ENCODE measurements around the gene GATD1. TPM values are rescaled to one million over a fixed set of nuclear protein-coding genes. Genes with fewer than 3 reads are reported as not detected.

The GATD1 gene
- total and polyA plus RNA-seq, 10 of the 15 experiments (the other 5 are each of a cell fraction or from before 2014, with no cell fraction given): 1.2 to 92.6 (median 22.3) TPM

GRCh38 chr11:721247-721740, 56.0 kb downstream of the GATD1 start (continued):
- no peak for TF ChIP-seq ELK1 (IDR thresholded peaks at IDR 0.05; ENCODE audit: low read depth, low read length)

GRCh38 chr11:720642-721246, 56.5 kb downstream of the GATD1 start:
- Histone ChIP-seq H3K4me2 (ENCODE audit: control insufficient read depth, insufficient read depth) (peak overlapping the region; percentile 84), H3K36me3 (ENCODE audit: control insufficient read depth in 2 of 2, insufficient read depth in 2 of 2, low read length in 1 of 2) (no peaks in the 10 kb centered on the region), H3K9me3 (replicated peaks; ENCODE audit: control insufficient read depth, insufficient read depth, low read length) (no peaks in the 10 kb centered on the region), H2AFZ (ENCODE audit: control insufficient read depth, low read depth, low read length) (peak overlapping the region; percentile 64), H3K4me1 (ENCODE audit: control insufficient read depth, insufficient read depth, low read length) (peaks cover 12% of the 10 kb centered on the region), H3K27ac (ENCODE audit: control insufficient read depth, insufficient read depth) (no peak overlapping the region), H3K79me2 (ENCODE audit: control insufficient read depth, insufficient read depth, low read length) (no peaks in the 10 kb centered on the region), H3K4me3 (peak overlapping the region; percentile 57), H3K27me3 (replicated peaks in 1 of 2; ENCODE audit: control insufficient read depth in 2 of 2, insufficient read depth in 2 of 2, low read length in 1 of 2) (0 out of 4 replicates have a peak, but pooled peaks cover 0 to 3% of the 10 kb centered on the region in 2 experiments), H4K20me1 (ENCODE audit: control insufficient read depth, insufficient read depth) (no peaks in the 10 kb centered on the region), H3K9ac (ENCODE audit: control insufficient read depth, insufficient read depth, low read length) (no peak overlapping the region)
- BruUV-seq (replicated peaks): no TSS peak
- ChIA-PET CTCF (interaction anchor here (7.4 to 8.6 kb wide), 2 partner anchors 25 to 59 kb away, joined by 91 to 127 read pairs; partner anchors contain the start of genes DEAF1 and TMEM80), SMC1A (ENCODE audit: uncharacterized antibody, unreplicated experiment) (interaction anchor here (1.2 to 2.7 kb wide), 3 partner anchors 24 to 60 kb away, joined by 3 to 30 read pairs (median 3); partner anchors contain the start of gene TMEM80), RAD21 (ENCODE audit: unreplicated experiment) (interaction anchor here (2.2 to 6.3 kb wide), 3 partner anchors 26 to 166 kb away, joined by 10 to 112 read pairs (median 22); partner anchors contain the start of genes DEAF1 and TMEM80), POLR2A (interaction anchor here (1.0 to 8.2 kb wide), 2 partner anchors 14 to 25 kb away, joined by 3 to 72 read pairs; partner anchors contain the start of genes DEAF1 and TMEM80)
- ATAC-seq (peak; percentile 79), DNase-seq (ENCODE audit: low read depth, low spot score) (no peak), FAIRE-seq (no peak)
- intact Hi-C loops (cut with micrococcal nuclease; ENCODE audit: unreplicated experiment) (loop anchor here (2.0 to 5.0 kb wide), 2 partner anchors 24 to 103 kb away; partner anchors contain the start of gene IRF7), in situ Hi-C loops (cut with MboI) (loop anchor here (10.0 kb wide), 1 partner anchor 56 kb away; no protein-coding TSS in a partner anchor)
- 17% methylated on average over 20 of the region's 53 CpGs for WGBS (ENCODE audit: insufficient coverage, insufficient replicate concordance, low lambda C conversion rate, missing lambda C conversion rate)
- TF ChIP-seq SMC3 (IDR thresholded peaks at IDR 0.05; ENCODE audit: borderline replicate concordance, low read length): no peak
- no peak for TF ChIP-seq SRF (IDR thresholded peaks at IDR 0.05; ENCODE audit: low read depth in 2 of 2, low read length in 2 of 2)
- TF ChIP-seq NKRF (conservative IDR thresholded peaks at IDR 0.05): no peak
- TF ChIP-seq CEBPZ (IDR thresholded peaks at IDR 0.05; ENCODE audit: low read depth, low read length): no peak
- TF ChIP-seq CHD4 (IDR thresholded peaks at IDR 0.05): no peak
- TF ChIP-seq ZNF384 (IDR thresholded peaks at IDR 0.05; ENCODE audit: borderline replicate concordance, low read depth, low read length): no peak
- no peak for TF ChIP-seq TCF12 (IDR thresholded peaks at IDR 0.05; ENCODE audit: low read depth, low read length)
- TF ChIP-seq PBX3 (IDR thresholded peaks at IDR 0.05; ENCODE audit: insufficient replicate concordance, low read depth, low read length): peak; percentile 48
- TF ChIP-seq IKZF1 (conservative IDR thresholded peaks at IDR 0.05): 0 out of 2 replicates have a peak, but pooled peaks have one; percentile 12

Measured in GM12878 (cell line).